Measurements from ENCODE around the gene KIR3DL2.
"Not testable (repeated sequence)": the region's sequence is repeated elsewhere in the genome, so short reads cannot be mapped to it uniquely, and the experiment has no call there.

The KIR3DL2 gene

DNA sequence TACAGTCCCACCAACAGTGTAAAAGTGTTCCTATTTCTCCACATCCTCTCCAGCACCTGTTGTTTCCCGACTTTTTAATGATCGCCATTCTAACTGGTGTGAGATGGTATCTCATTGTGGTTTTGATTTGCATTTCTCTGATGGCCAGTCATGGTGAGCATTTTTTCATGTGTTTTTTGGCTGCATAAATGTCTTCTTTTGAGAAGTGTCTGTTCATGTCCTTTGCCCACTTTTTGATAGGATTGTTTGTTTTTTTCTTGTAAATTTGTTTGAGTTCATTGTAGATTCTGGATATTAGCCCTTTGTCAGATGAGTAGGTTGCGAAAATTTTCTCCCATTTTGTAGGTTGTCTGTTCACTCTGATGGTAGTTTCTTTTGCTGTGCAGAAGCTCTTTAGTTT lies 13.2 kb downstream of the KIR3DL2 start:
- not testable (repeated sequence) for H3K27ac ChIP-seq (ENCODE audit: insufficient read depth, low read depth, low read length, poor library complexity, severe bottlenecking); H3K4me1 ChIP-seq (ENCODE audit: control insufficient read depth, insufficient read depth, low read length); H3K36me3 ChIP-seq (ENCODE audit: control insufficient read depth, insufficient read depth, low read length); H3K4me3 ChIP-seq (ENCODE audit: insufficient read depth, low read depth, low read length); H3K9me3 ChIP-seq (ENCODE audit: control insufficient read depth, low read length); H3K27me3 ChIP-seq (ENCODE audit: control insufficient read depth, insufficient read depth, low read length, poor library complexity, severe bottlenecking)
- WGBS, 2 experiments: no CpG with 5 or more reads among the region's 3 CpGs

- H3K9me3 ChIP-seq (ENCODE audit: control insufficient read depth, low read length): no peaks in the 10 kb centered on the region
- H3K4me3 ChIP-seq (ENCODE audit: insufficient read depth, low read depth, low read length): no peak overlapping the region
- WGBS, 2 experiments: 75 to 86% methylated on average over 3 of the region's 3 CpGs
- H3K27me3 ChIP-seq (ENCODE audit: control insufficient read depth, insufficient read depth, low read length, poor library complexity, severe bottlenecking): no peaks in the 10 kb centered on the region
- no peak overlapping the region for H3K27ac ChIP-seq (ENCODE audit: insufficient read depth, low read depth, low read length, poor library complexity, severe bottlenecking)
- no peaks in the 10 kb centered on the region for H3K4me1 ChIP-seq (ENCODE audit: control insufficient read depth, insufficient read depth, low read length)
- H3K36me3 ChIP-seq (ENCODE audit: control insufficient read depth, insufficient read depth, low read length): no peaks in the 10 kb centered on the region
These were observed 21.5 kb downstream of the KIR3DL2 start for GRCh38 chr19:54871696-54872095.

GRCh38 chr19:54873990-54874389 lies 23.7 kb downstream of the KIR3DL2 start, which contains the start of gene FCAR:
TSS of gene FCAR (plus strand) at chr19:54874235. CDS start at chr19:54874290, 55 bp downstream.
- H3K27me3 ChIP-seq (ENCODE audit: control insufficient read depth, insufficient read depth, low read length, poor library complexity, severe bottlenecking): no peaks in the 10 kb centered on the region
- H3K36me3 ChIP-seq (ENCODE audit: control insufficient read depth, insufficient read depth, low read length): no peaks in the 10 kb centered on the region
- WGBS, 2 experiments: 75 to 82% methylated on average over 8 of the region's 8 CpGs
- H3K27ac ChIP-seq (ENCODE audit: insufficient read depth, low read depth, low read length, poor library complexity, severe bottlenecking): no peak within 1 kb of the TSS
- H3K9me3 ChIP-seq (ENCODE audit: control insufficient read depth, low read length): peaks cover 3% of the 10 kb centered on the region
- H3K4me3 ChIP-seq (ENCODE audit: insufficient read depth, low read depth, low read length): no peak within 1 kb of the TSS
- no peaks in the 10 kb centered on the region for H3K4me1 ChIP-seq (ENCODE audit: control insufficient read depth, insufficient read depth, low read length)

- H3K4me3 ChIP-seq (ENCODE audit: insufficient read depth, low read depth, low read length): no peak overlapping the region
- WGBS, 2 experiments: 64 to 78% methylated on average over 2 of the region's 2 CpGs
- H3K27me3 ChIP-seq (ENCODE audit: control insufficient read depth, insufficient read depth, low read length, poor library complexity, severe bottlenecking): no peaks in the 10 kb centered on the region
- no peak overlapping the region for H3K27ac ChIP-seq (ENCODE audit: insufficient read depth, low read depth, low read length, poor library complexity, severe bottlenecking)
- H3K4me1 ChIP-seq (ENCODE audit: control insufficient read depth, insufficient read depth, low read length): no peaks in the 10 kb centered on the region
- H3K36me3 ChIP-seq (ENCODE audit: control insufficient read depth, insufficient read depth, low read length): no peaks in the 10 kb centered on the region
- H3K9me3 ChIP-seq (ENCODE audit: control insufficient read depth, low read length): peaks cover 3% of the 10 kb centered on the region
These were observed 25.3 kb downstream of the KIR3DL2 start for GRCh38 chr19:54875506-54875905.

DNA sequence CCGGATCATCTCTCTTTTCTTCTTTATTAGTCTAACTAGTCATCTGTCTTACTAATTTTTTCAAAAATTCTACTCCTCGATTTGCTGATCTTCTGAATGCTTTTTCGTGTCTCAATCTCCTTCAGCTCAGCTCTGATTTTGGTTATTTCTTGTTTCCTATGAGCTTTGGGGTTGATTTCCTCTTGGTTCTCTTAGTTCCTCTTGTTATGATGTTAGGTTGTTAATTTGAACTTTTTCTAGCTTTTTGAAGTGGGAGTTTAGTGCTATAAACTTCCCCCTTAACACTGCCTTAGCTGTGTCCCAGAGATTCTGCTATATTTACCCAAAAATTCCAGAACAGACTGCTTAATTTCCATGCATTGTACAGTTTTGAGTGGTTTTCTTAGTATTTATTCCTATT lies 27.2 kb downstream of the KIR3DL2 start:
- Histone ChIP-seq H3K9me3 (ENCODE audit: control insufficient read depth, low read length) (peaks cover 3% of the 10 kb centered on the region), H3K27me3 (ENCODE audit: control insufficient read depth, insufficient read depth, low read length, poor library complexity, severe bottlenecking) (no peaks in the 10 kb centered on the region), H3K4me3 (ENCODE audit: insufficient read depth, low read depth, low read length) (no peak overlapping the region), H3K27ac (ENCODE audit: insufficient read depth, low read depth, low read length, poor library complexity, severe bottlenecking) (no peak overlapping the region), H3K36me3 (ENCODE audit: control insufficient read depth, insufficient read depth, low read length) (no peaks in the 10 kb centered on the region), H3K4me1 (ENCODE audit: control insufficient read depth, insufficient read depth, low read length) (no peaks in the 10 kb centered on the region)
- WGBS, 2 experiments: 74 to 78% methylated on average over 3 of the region's 3 CpGs

GRCh38 chr19:54881884-54882283 lies 31.6 kb downstream of the KIR3DL2 start:
- WGBS, 2 experiments: 84 to 88% methylated on average over 6 of the region's 6 CpGs
- Histone ChIP-seq H3K27me3 (ENCODE audit: control insufficient read depth, insufficient read depth, low read length, poor library complexity, severe bottlenecking) (no peaks in the 10 kb centered on the region), H3K4me3 (ENCODE audit: insufficient read depth, low read depth, low read length) (no peak overlapping the region), H3K27ac (ENCODE audit: insufficient read depth, low read depth, low read length, poor library complexity, severe bottlenecking) (no peak overlapping the region), H3K36me3 (ENCODE audit: control insufficient read depth, insufficient read depth, low read length) (no peaks in the 10 kb centered on the region), H3K4me1 (ENCODE audit: control insufficient read depth, insufficient read depth, low read length) (no peaks in the 10 kb centered on the region), H3K9me3 (ENCODE audit: control insufficient read depth, low read length) (peaks cover 2% of the 10 kb centered on the region)

GRCh38 chr19:54882758-54883157 lies 32.5 kb downstream of the KIR3DL2 start:
- no peak overlapping the region for H3K27ac ChIP-seq (ENCODE audit: insufficient read depth, low read depth, low read length, poor library complexity, severe bottlenecking)
- no peaks in the 10 kb centered on the region for H3K4me1 ChIP-seq (ENCODE audit: control insufficient read depth, insufficient read depth, low read length)
- H3K9me3 ChIP-seq (ENCODE audit: control insufficient read depth, low read length): no peaks in the 10 kb centered on the region
- H3K27me3 ChIP-seq (ENCODE audit: control insufficient read depth, insufficient read depth, low read length, poor library complexity, severe bottlenecking): no peaks in the 10 kb centered on the region
- no peaks in the 10 kb centered on the region for H3K36me3 ChIP-seq (ENCODE audit: control insufficient read depth, insufficient read depth, low read length)
- 89 to 90% methylated on average over 7 of the region's 7 CpGs for WGBS, 2 experiments
- H3K4me3 ChIP-seq (ENCODE audit: insufficient read depth, low read depth, low read length): no peak overlapping the region

DNA sequence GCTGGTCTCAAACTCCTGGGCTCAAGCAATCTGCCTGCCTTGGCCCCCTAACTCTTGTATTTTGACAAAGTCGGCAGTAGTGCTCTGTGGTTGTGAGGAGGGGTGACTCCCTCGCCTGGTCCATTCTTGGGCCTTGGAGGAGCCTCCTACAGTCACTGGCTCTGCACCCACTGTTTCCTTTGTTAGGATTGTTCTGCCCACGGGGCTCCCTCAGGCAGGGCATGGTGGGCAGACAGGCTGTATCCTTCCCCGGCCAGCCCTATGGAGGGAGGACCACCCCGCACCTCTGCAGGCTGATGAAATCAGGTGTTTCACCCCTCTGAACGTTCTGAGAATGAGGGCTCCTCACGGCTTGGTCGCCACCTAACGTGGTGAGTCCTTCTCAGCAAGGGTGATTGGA lies 33.0 kb downstream of the KIR3DL2 start:
- H3K4me3 ChIP-seq (ENCODE audit: insufficient read depth, low read depth, low read length): no peak overlapping the region
- WGBS, 2 experiments: 91 to 92% methylated on average over 9 of the region's 9 CpGs
- no peaks in the 10 kb centered on the region for H3K27me3 ChIP-seq (ENCODE audit: control insufficient read depth, insufficient read depth, low read length, poor library complexity, severe bottlenecking)
- H3K9me3 ChIP-seq (ENCODE audit: control insufficient read depth, low read length): no peaks in the 10 kb centered on the region
- H3K27ac ChIP-seq (ENCODE audit: insufficient read depth, low read depth, low read length, poor library complexity, severe bottlenecking): no peak overlapping the region
- no peaks in the 10 kb centered on the region for H3K4me1 ChIP-seq (ENCODE audit: control insufficient read depth, insufficient read depth, low read length)
- H3K36me3 ChIP-seq (ENCODE audit: control insufficient read depth, insufficient read depth, low read length): no peaks in the 10 kb centered on the region

GRCh38 chr19:54888239-54888638 lies 38.0 kb downstream of the KIR3DL2 start:
- H3K4me3 ChIP-seq (ENCODE audit: insufficient read depth, low read depth, low read length): no peak overlapping the region
- WGBS, 2 experiments: 89 to 91% methylated on average over 10 of the region's 10 CpGs
- H3K27me3 ChIP-seq (ENCODE audit: control insufficient read depth, insufficient read depth, low read length, poor library complexity, severe bottlenecking): no peaks in the 10 kb centered on the region
- no peaks in the 10 kb centered on the region for H3K36me3 ChIP-seq (ENCODE audit: control insufficient read depth, insufficient read depth, low read length)
- H3K4me1 ChIP-seq (ENCODE audit: control insufficient read depth, insufficient read depth, low read length): no peaks in the 10 kb centered on the region
- H3K27ac ChIP-seq (ENCODE audit: insufficient read depth, low read depth, low read length, poor library complexity, severe bottlenecking): no peak overlapping the region
- no peaks in the 10 kb centered on the region for H3K9me3 ChIP-seq (ENCODE audit: control insufficient read depth, low read length)

GRCh38 chr19:54889566-54889965 lies 39.3 kb downstream of the KIR3DL2 start:
- Histone ChIP-seq H3K4me1 (ENCODE audit: control insufficient read depth, insufficient read depth, low read length) (no peaks in the 10 kb centered on the region), H3K9me3 (ENCODE audit: control insufficient read depth, low read length) (no peaks in the 10 kb centered on the region), H3K36me3 (ENCODE audit: control insufficient read depth, insufficient read depth, low read length) (no peaks in the 10 kb centered on the region), H3K27me3 (ENCODE audit: control insufficient read depth, insufficient read depth, low read length, poor library complexity, severe bottlenecking) (no peaks in the 10 kb centered on the region), H3K27ac (ENCODE audit: insufficient read depth, low read depth, low read length, poor library complexity, severe bottlenecking) (no peak overlapping the region), H3K4me3 (ENCODE audit: insufficient read depth, low read depth, low read length) (no peak overlapping the region)
- WGBS, 2 experiments: 88 to 93% methylated on average over 11 of the region's 11 CpGs

GRCh38 chr19:54893406-54893805 lies 43.2 kb downstream of the KIR3DL2 start:
- Histone ChIP-seq H3K9me3 (ENCODE audit: control insufficient read depth, low read length) (no peaks in the 10 kb centered on the region), H3K4me1 (ENCODE audit: control insufficient read depth, insufficient read depth, low read length) (no peaks in the 10 kb centered on the region), H3K4me3 (ENCODE audit: insufficient read depth, low read depth, low read length) (no peak overlapping the region), H3K36me3 (ENCODE audit: control insufficient read depth, insufficient read depth, low read length) (no peaks in the 10 kb centered on the region), H3K27ac (ENCODE audit: insufficient read depth, low read depth, low read length, poor library complexity, severe bottlenecking) (no peak overlapping the region), H3K27me3 (ENCODE audit: control insufficient read depth, insufficient read depth, low read length, poor library complexity, severe bottlenecking) (no peaks in the 10 kb centered on the region)
- 58 to 62% methylated on average over 7 of the region's 7 CpGs for WGBS, 2 experiments
